ENCODE results near the gene MSH5. TPM values are rescaled to one million over a fixed set of nuclear protein-coding genes. Genes with fewer than 3 reads are reported as not detected.

The MSH5 gene
- total RNA-seq, 1 experiment from 2014 or later: 90.4 TPM

DNA sequence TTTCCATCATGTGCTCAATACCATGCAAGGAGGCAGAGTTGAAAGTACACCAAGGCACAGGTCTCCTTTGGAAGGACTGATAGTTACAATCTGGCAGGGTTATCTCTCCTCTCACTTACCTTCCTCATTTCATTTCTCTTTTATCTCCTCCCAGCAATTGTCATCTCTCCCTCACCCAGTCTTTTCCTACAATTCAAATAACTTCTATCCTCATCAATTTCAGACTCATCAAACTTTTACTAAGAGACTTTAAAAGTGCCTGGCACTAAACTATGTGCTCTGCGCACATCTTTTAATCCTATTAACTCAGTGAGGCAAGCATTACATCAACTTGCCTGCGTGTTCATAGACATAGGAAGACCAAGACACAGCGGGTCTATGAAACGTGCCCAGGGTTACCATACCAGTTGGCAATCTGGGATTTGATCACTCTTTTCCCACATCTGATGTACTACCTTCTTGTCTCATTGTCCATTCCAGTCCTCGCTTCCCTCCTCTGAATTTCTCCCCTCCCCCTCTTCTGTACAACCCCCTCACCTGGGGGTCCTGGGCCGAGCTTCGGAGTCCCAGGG, 54.6 kb downstream of the MSH5 start:
- no peak for ATAC-seq
- BruUV-seq (replicated peaks): TSS peak; percentile 51
- ChIA-PET CTCF (interaction anchor here (1.8 kb wide), 2 partner anchors 12 to 25 kb away, joined by 7 to 16 read pairs; partner anchors contain the start of gene LSM2), RAD21 (ENCODE audit: low non-redundant PET in 1 of 2, low total read pairs in 2 of 2, uncharacterized antibody in 2 of 2, unreplicated experiment in 2 of 2) (no interaction called here), POLR2A (interaction anchor here (0.6 to 2.4 kb wide), 2 partner anchors 12 to 33 kb away, joined by 3 to 19 read pairs; partner anchors contain the start of genes HSPA1B and LSM2)
- Histone ChIP-seq H3K4me1 (ENCODE audit: control insufficient read depth in 1 of 2, insufficient read depth in 2 of 2, low read length in 2 of 2) (peaks cover 24 to 45% of the 10 kb centered on the region in 2 experiments), H3K9me3 (ENCODE audit: control insufficient read depth in 1 of 2, insufficient read depth in 1 of 2, low read depth in 1 of 2, low read length in 2 of 2) (no peaks in the 10 kb centered on the region), H3K9ac (ENCODE audit: low read length) (peak overlapping the region; percentile 97), H3K27me3 (ENCODE audit: insufficient read depth, low read length) (no peaks in the 10 kb centered on the region), H3K9me2 (ENCODE audit: insufficient read depth) (no peaks in the 10 kb centered on the region), H3K4me3 (replicated peaks in 1 of 2; ENCODE audit: low read depth in 1 of 2, low read length in 2 of 2) (peak overlapping the region; percentile 70 to 93), H3K36me3 (ENCODE audit: control insufficient read depth in 1 of 2, insufficient read depth in 2 of 2, low read length in 2 of 2) (peaks cover 7 to 25% of the 10 kb centered on the region in 2 experiments; a peak in 3 of 4 replicates), H3K4me2 (ENCODE audit: low read length) (peak overlapping the region; percentile 99), H3K79me2 (ENCODE audit: insufficient read depth, low read length) (peaks cover 58% of the 10 kb centered on the region), H4K20me1 (ENCODE audit: insufficient read depth) (0 out of 2 replicates have a peak, but pooled peaks cover under 1% of the 10 kb centered on the region), H3K27ac (ENCODE audit: low read depth, low read length) (peak overlapping the region; percentile 98), H2AFZ (ENCODE audit: low read depth, low read length, poor library complexity, severe bottlenecking) (no peak overlapping the region)
- intact Hi-C loops (cut with micrococcal nuclease): no loop called here
- TF ChIP-seq, protein P1, sequence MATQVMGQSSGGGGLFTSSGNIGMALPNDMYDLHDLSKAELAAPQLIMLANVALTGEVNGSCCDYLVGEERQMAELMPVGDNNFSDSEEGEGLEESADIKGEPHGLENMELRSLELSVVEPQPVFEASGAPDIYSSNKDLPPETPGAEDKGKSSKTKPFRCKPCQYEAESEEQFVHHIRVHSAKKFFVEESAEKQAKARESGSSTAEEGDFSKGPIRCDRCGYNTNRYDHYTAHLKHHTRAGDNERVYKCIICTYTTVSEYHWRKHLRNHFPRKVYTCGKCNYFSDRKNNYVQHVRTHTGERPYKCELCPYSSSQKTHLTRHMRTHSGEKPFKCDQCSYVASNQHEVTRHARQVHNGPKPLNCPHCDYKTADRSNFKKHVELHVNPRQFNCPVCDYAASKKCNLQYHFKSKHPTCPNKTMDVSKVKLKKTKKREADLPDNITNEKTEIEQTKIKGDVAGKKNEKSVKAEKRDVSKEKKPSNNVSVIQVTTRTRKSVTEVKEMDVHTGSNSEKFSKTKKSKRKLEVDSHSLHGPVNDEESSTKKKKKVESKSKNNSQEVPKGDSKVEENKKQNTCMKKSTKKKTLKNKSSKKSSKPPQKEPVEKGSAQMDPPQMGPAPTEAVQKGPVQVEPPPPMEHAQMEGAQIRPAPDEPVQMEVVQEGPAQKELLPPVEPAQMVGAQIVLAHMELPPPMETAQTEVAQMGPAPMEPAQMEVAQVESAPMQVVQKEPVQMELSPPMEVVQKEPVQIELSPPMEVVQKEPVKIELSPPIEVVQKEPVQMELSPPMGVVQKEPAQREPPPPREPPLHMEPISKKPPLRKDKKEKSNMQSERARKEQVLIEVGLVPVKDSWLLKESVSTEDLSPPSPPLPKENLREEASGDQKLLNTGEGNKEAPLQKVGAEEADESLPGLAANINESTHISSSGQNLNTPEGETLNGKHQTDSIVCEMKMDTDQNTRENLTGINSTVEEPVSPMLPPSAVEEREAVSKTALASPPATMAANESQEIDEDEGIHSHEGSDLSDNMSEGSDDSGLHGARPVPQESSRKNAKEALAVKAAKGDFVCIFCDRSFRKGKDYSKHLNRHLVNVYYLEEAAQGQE (IDR thresholded peaks at IDR 0.05; ENCODE audit: low read depth): no peak
- TF ChIP-seq YY1 (IDR thresholded peaks at IDR 0.05; ENCODE audit: extremely low read depth, insufficient replicate concordance, low read depth, low read length) (no peak), CBX3 (IDR thresholded peaks at IDR 0.05; ENCODE audit: low read depth) (no peak), ELF1 (IDR thresholded peaks at IDR 0.05; ENCODE audit: borderline replicate concordance, low read depth) (no peak), EZH2 (IDR thresholded peaks at IDR 0.05) (no peak), SIN3A (IDR thresholded peaks at IDR 0.05; ENCODE audit: low read depth) (no peak; the same call in 1 of the 2 replicates), POLR2AphosphoS5 (IDR thresholded peaks at IDR 0.05; ENCODE audit: low read depth, low read length) (no peak), EZH2phosphoT487 (IDR thresholded peaks at IDR 0.05; ENCODE audit: borderline replicate concordance) (no peak)
- TF ChIP-seq, protein P2, sequence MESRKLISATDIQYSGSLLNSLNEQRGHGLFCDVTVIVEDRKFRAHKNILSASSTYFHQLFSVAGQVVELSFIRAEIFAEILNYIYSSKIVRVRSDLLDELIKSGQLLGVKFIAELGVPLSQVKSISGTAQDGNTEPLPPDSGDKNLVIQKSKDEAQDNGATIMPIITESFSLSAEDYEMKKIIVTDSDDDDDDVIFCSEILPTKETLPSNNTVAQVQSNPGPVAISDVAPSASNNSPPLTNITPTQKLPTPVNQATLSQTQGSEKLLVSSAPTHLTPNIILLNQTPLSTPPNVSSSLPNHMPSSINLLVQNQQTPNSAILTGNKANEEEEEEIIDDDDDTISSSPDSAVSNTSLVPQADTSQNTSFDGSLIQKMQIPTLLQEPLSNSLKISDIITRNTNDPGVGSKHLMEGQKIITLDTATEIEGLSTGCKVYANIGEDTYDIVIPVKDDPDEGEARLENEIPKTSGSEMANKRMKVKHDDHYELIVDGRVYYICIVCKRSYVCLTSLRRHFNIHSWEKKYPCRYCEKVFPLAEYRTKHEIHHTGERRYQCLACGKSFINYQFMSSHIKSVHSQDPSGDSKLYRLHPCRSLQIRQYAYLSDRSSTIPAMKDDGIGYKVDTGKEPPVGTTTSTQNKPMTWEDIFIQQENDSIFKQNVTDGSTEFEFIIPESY (IDR thresholded peaks at IDR 0.05; ENCODE audit: extremely low read depth, insufficient replicate concordance, low read length): no peak
- TF ChIP-seq, protein P3, sequence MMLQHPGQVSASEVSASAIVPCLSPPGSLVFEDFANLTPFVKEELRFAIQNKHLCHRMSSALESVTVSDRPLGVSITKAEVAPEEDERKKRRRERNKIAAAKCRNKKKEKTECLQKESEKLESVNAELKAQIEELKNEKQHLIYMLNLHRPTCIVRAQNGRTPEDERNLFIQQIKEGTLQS (IDR thresholded peaks at IDR 0.05): no peak
- TF ChIP-seq, protein P4, sequence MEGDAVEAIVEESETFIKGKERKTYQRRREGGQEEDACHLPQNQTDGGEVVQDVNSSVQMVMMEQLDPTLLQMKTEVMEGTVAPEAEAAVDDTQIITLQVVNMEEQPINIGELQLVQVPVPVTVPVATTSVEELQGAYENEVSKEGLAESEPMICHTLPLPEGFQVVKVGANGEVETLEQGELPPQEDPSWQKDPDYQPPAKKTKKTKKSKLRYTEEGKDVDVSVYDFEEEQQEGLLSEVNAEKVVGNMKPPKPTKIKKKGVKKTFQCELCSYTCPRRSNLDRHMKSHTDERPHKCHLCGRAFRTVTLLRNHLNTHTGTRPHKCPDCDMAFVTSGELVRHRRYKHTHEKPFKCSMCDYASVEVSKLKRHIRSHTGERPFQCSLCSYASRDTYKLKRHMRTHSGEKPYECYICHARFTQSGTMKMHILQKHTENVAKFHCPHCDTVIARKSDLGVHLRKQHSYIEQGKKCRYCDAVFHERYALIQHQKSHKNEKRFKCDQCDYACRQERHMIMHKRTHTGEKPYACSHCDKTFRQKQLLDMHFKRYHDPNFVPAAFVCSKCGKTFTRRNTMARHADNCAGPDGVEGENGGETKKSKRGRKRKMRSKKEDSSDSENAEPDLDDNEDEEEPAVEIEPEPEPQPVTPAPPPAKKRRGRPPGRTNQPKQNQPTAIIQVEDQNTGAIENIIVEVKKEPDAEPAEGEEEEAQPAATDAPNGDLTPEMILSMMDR (IDR thresholded peaks at IDR 0.05 in 2 of 3, conservative IDR thresholded peaks at IDR 0.05 in 1 of 3; ENCODE audit: borderline replicate concordance in 1 of 3, insufficient read depth in 1 of 3, low read depth in 2 of 3, low read length in 2 of 3): no peak
- DNase-seq (ENCODE audit: low read depth, low spot score): no peak

Measured in HCT116 (cell line).